Spinal cord (tissue), 10 donors: ENCODE measurements around the gene NCKAP5. TPM values are rescaled to one million over a fixed set of nuclear protein-coding genes. Genes with fewer than 3 reads are reported as not detected.

Experiments used
- DNase-seq, 6 donors: peaks; one replicate each; pipeline versions ENCODE4 v3.0.0 to v3.0.0-alpha.2; 2013 to 2015; ENCODE audit warnings: low spot score in 6 of 6, low read depth in 4 of 6
- H3K27ac ChIP-seq: one replicate; pipeline ENCODE4 v1.5.1; 2013; ENCODE audit warnings: low read depth, low read length, control low read depth
- H3K27me3 ChIP-seq: one replicate; pipeline ENCODE4 v1.6.1; 2013; ENCODE audit warnings: low read length; ENCODE audit not compliant: control insufficient read depth, insufficient read depth
- H3K36me3 ChIP-seq: one replicate; pipeline ENCODE4 v1.6.1; 2013; ENCODE audit warnings: low read length; ENCODE audit not compliant: control insufficient read depth, insufficient read depth
- H3K4me1 ChIP-seq: one replicate; pipeline ENCODE4 v1.6.1; 2013; ENCODE audit warnings: low read length; ENCODE audit not compliant: control insufficient read depth, insufficient read depth
- H3K4me3 ChIP-seq: one replicate; pipeline ENCODE4 v1.5.1; 2013; ENCODE audit warnings: low read depth, low read length, control low read depth
- H3K9me3 ChIP-seq: one replicate; pipeline ENCODE4 v1.6.1; 2013; ENCODE audit warnings: low read length; ENCODE audit not compliant: control insufficient read depth, insufficient read depth
- WGBS: methylation state at CpG from one replicate; pipeline ENCODE4 v1.1.5; 2013; ENCODE audit warnings: missing lambda C conversion rate; ENCODE audit not compliant: insufficient coverage; 5-methylcytosine and 5-hydroxymethylcytosine counted together
- polyA plus RNA-seq, 2 donors: library from polyadenylated mRNA; unstranded; fragments of 120-200 nt; gene quantifications; one replicate each; pipeline ENCODE4 v1.2.1, GENCODE V29; 2013; ENCODE audit not compliant: insufficient read length in 2 of 2
- total RNA-seq, 2 donors: library from RNA; depleted of rRNA in 1 of 2; stranded (reverse); fragments of 120-200 nt in 1 of 2; fragments of >200 nt in 1 of 2; gene quantifications; one replicate each; pipeline versions ENCODE4 v1.2.3 to v1.2.4, GENCODE V29; 2013 to 2014
- donor health status: healthy.

NCKAP5 gene
- total and polyA plus RNA-seq, 4 donors: 8.9 to 17.7 (median 11.6) TPM

DNA sequence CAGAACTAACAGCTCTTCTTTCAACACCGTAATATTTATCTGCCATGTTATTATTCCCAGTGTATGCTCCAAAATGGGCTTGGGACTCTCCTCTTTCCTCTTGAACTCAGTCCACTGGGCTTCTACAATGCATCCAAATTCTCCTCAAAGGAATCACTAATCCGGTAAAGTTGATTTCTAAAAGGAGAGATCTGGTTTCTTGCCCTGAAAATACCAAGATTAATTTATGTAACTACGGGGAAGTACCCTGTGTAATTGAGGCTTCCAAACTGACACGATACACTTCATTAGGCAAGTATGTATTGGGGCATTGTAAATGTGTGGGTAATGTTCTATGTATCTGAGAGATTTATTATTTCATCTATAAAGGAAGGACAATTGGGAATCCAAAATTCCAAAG, 5.7 kb downstream of the NCKAP5 start:
- peak in 2 of 6 donors; percentile 47 to 54 for DNase-seq
- 40% methylated on average over 1 of the region's 4 CpGs for WGBS
- no peak overlapping the region for H3K27ac ChIP-seq

DNA sequence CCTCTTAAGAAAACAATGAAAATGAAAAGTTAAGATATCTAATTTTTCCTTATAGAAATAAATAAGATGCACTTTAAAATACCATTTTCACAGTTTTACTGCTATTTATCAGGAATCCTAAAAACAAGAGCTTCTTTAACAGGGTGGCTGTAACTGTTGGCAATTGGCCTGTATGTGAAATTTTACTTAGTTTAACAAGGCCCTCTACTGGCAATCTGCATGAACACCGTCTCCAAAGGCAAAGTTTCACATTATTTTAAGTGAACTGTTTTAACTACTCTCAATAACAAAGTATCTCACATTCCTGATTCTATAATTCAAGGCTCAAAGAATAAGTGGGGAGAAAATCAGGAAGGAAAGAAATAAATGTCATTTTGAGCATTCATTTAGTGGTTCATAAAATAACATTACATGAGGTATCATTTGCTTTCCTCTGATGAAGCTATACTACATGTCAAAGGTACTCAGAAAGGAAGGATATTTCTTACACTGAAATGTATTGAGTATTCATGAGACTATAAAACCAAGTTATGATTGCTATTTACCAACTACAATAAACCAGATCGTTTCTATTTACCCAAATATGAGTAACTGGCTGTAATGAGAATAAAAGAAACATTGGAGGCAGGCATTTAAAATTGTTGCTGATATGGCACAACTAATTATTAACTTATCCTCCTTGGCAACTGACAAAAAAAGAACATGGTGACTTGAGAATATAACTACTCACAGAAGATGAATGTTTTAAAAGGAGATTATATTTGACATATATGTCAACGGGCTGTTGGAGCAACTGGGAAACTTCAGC, 7.0 kb downstream of the NCKAP5 start:
- H3K4me3 ChIP-seq: no peak overlapping the region
- peaks cover 4% of the 10 kb centered on the region for H3K4me1 ChIP-seq
- peaks cover 4% of the 10 kb centered on the region for H3K27me3 ChIP-seq
- H3K9me3 ChIP-seq: no peaks in the 10 kb centered on the region
- no CpG with 5 or more reads among the region's 3 CpGs for WGBS
- no peak overlapping the region for H3K27ac ChIP-seq
- peak in 5 of 6 donors; percentile 52 to 95 (median 76) for DNase-seq
- H3K36me3 ChIP-seq: no peaks in the 10 kb centered on the region

More for the DNA sequence above, 5.7 kb downstream of the NCKAP5 start:
- H3K36me3 ChIP-seq: no peaks in the 10 kb centered on the region
- peaks cover 9% of the 10 kb centered on the region for H3K4me1 ChIP-seq
- H3K4me3 ChIP-seq: no peak overlapping the region
- no peaks in the 10 kb centered on the region for H3K9me3 ChIP-seq
- H3K27me3 ChIP-seq: peaks cover 7% of the 10 kb centered on the region

DNA sequence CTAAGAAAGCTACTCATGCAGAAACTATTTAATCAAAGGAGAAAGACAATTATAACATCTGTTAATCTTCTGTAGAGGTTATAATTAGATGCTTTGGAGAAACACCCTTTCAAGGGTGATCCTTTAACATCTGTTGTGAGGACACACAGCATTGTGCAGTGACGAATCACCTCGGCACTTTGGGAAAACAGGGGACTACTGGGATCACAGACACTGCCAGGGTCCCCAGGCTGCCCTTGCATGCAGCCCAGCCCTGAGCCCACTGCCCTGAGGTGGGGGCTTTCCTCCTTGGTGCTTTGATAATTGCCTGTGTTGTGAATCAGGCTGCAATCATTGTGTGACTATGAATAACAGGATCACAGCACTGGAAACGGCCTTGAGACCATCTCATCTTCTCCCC, 10.6 kb downstream of the NCKAP5 start:
- H3K27ac ChIP-seq: no peak overlapping the region
- no peaks in the 10 kb centered on the region for H3K36me3 ChIP-seq
- no peak overlapping the region for H3K4me3 ChIP-seq
- DNase-seq: no peak
- H3K9me3 ChIP-seq: no peaks in the 10 kb centered on the region
- WGBS: 42% methylated on average over 3 of the region's 3 CpGs
- no peaks in the 10 kb centered on the region for H3K4me1 ChIP-seq
- H3K27me3 ChIP-seq: no peaks in the 10 kb centered on the region

DNA sequence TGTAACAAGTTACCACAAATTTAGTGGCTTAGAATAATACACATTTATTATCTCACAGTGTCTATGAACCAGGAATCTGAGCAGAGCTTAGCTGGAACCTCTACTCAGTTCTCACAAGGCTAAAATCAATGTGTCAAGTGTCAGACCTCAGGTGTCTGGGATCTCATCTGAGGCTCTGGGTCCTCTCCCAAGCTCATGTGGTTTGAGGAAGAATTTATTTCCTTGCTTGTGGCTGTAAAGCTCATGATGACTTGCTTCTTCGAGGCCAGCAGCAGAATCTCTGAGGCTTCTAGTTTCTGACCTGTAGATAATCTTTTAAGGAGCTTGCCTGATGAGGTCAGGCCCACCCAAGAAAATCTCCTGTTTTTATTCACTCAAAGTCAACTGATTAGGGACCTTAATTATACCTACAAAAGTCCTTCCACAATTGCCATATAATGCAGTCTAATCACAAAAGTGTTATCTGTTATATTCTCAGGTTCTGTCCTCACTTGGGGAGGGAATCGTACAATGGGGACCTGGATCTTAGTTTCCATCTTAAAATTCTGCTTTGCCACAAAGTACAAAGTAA, 14.3 kb downstream of the NCKAP5 start:
- 100% methylated on average over 1 of the region's 2 CpGs for WGBS
- no peak overlapping the region for H3K27ac ChIP-seq
- no peaks in the 10 kb centered on the region for H3K4me1 ChIP-seq
- no peak for DNase-seq
- H3K36me3 ChIP-seq: no peaks in the 10 kb centered on the region
- H3K27me3 ChIP-seq: no peaks in the 10 kb centered on the region
- H3K9me3 ChIP-seq: no peaks in the 10 kb centered on the region
- no peak overlapping the region for H3K4me3 ChIP-seq

DNA sequence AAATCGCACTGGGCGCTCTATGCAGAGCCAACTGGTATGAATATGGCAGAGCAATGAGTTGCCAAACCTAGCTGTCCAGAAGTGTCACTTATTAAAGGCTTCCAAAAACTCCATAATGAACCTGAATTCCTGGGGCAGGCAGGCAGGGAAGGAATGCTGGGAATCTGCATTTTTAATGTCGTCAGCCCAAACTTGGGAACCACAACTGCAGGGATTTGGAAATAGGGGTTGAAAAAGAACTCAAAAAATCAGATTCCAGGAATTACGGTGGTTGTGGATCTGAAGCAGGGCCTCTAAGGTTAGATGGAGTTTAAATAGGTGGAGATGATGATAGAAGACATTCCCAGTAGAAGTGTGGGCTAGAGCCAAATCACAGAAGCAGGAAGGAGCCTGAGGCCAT, 15.0 kb downstream of the NCKAP5 start:
- Histone ChIP-seq H3K4me3 (no peak overlapping the region), H3K27me3 (no peaks in the 10 kb centered on the region), H3K9me3 (no peaks in the 10 kb centered on the region), H3K36me3 (no peaks in the 10 kb centered on the region), H3K27ac (no peak overlapping the region), H3K4me1 (no peaks in the 10 kb centered on the region)
- no peak for DNase-seq
- WGBS: 98% methylated on average over 3 of the region's 4 CpGs

DNA sequence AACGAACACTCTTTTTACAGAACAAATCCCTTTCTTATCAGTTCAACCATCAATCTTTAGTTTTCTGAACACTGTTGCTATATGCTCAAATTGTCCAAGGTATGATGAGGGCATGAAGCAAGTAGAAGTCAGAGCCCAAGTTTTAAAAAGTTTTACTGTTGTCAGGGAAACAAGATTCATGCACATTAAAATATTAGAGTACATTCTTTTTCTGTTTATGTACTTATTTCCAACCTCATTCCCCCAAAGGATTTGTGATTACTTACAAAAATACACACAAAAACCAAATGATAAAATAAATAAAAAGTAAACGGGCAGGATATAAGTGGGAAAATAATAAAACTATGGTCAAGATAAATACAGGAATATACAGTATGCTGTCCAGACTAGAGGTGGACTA, 15.4 kb downstream of the NCKAP5 start:
- H3K27me3 ChIP-seq: no peaks in the 10 kb centered on the region
- H3K4me1 ChIP-seq: no peaks in the 10 kb centered on the region
- WGBS: no CpG with 5 or more reads among the region's 2 CpGs
- no peaks in the 10 kb centered on the region for H3K36me3 ChIP-seq
- no peaks in the 10 kb centered on the region for H3K9me3 ChIP-seq
- H3K4me3 ChIP-seq: no peak overlapping the region
- H3K27ac ChIP-seq: no peak overlapping the region
- DNase-seq: no peak

DNA sequence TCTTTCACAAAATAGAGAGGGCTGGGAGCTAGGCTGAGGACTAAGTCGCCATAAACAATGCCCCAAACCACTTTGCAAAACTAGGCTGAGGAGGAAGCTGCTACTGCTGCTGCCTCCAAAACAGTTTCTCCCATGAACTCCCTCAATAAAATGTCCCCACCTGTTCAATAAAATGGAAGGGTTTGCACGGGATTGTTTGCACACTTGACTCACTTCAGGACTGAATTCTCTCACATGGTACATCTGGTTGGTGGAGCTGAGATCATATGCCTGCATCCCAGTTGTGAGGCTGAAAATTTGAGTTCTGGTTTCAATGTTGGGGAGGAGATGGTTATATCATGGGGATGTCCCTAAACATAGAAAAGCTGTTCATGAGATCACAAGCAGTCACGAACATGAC, 26.5 kb downstream of the NCKAP5 start:
- no peak for DNase-seq
- no peaks in the 10 kb centered on the region for H3K9me3 ChIP-seq
- H3K4me1 ChIP-seq: no peaks in the 10 kb centered on the region
- H3K27ac ChIP-seq: no peak overlapping the region
- H3K27me3 ChIP-seq: no peaks in the 10 kb centered on the region
- no peaks in the 10 kb centered on the region for H3K36me3 ChIP-seq
- no CpG with 5 or more reads among the region's 3 CpGs for WGBS
- H3K4me3 ChIP-seq: no peak overlapping the region

DNA sequence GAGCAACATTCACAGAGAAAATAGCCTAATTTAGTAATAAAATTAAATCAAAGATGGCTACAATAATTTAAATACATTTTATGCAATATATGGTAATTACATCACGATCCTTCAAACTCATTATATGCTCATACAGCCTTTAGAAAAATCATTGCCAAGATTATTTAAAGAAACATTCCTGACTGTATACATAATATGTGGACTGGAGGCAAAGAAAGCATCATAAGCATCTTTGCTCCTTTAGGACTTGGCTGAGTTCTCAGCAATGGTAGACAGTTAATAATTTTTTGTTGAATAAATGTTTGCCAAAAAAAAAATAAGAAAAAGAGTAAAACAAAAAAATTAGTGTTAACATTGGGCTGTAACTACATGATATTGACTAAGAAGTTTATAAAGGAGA, 26.9 kb downstream of the NCKAP5 start:
- Histone ChIP-seq H3K4me1 (no peaks in the 10 kb centered on the region), H3K27me3 (no peaks in the 10 kb centered on the region), H3K4me3 (no peak overlapping the region), H3K27ac (no peak overlapping the region), H3K36me3 (no peaks in the 10 kb centered on the region), H3K9me3 (no peaks in the 10 kb centered on the region)
- WGBS: no CpG with 5 or more reads among the region's 1 CpG
- peak in 1 of 6 donors; percentile 23 for DNase-seq

DNA sequence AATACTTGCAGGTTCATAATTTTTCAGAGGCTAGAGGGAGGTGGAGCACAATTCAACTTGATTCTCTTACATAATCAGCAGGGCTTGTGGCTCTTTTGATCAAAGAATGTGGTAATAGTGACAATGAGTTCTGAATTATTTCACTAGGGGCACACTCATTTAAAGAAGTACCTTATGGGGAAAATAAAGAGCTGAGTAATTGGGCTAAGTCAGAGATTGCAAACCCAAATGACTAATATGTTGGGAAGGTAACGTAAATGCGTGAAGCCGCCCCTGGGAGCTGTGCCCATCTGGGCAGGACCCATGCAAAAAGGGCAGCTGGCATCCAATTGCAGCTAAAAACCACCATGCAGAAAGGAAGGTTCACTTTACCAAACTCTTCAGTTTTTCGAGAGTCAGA, 35.3 kb downstream of the NCKAP5 start:
- H3K4me3 ChIP-seq: no peak overlapping the region
- H3K27ac ChIP-seq: no peak overlapping the region
- no peaks in the 10 kb centered on the region for H3K9me3 ChIP-seq
- H3K4me1 ChIP-seq: no peaks in the 10 kb centered on the region
- no peaks in the 10 kb centered on the region for H3K27me3 ChIP-seq
- no peaks in the 10 kb centered on the region for H3K36me3 ChIP-seq
- 57% methylated on average over 3 of the region's 4 CpGs for WGBS
- DNase-seq: no peak

DNA sequence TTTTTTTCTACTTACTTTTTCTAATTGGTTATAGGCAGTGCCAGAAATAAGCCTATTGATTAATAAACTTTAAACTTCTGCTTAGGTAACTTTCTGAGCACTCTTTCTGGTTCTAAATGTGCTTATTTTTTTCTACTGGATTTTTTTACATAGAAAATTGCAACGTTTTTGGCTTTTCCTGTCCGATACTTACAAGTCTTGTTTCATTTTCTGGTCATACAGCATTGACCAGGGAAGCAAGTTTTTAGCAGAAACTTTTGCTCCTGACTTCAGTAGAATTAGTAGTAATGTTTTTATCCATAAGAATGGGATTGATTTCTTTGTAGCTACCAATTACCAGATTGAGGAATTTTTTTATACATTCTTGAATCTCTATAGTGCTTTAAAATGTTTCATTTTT, 36.9 kb downstream of the NCKAP5 start:
- no peaks in the 10 kb centered on the region for H3K4me1 ChIP-seq
- DNase-seq: no peak
- no peaks in the 10 kb centered on the region for H3K9me3 ChIP-seq
- H3K27me3 ChIP-seq: no peaks in the 10 kb centered on the region
- no peaks in the 10 kb centered on the region for H3K36me3 ChIP-seq
- no peak overlapping the region for H3K27ac ChIP-seq
- no CpG with 5 or more reads among the region's 2 CpGs for WGBS
- H3K4me3 ChIP-seq: no peak overlapping the region
